ENCODE results near the gene UBASH3B.

The UBASH3B gene

GRCh38 chr11:122703541-122704272 is 48.2 kb downstream of the UBASH3B start:
- no peak for DNase-seq (ENCODE audit: extremely low spot score)
- ChIA-PET POLR2A (no interaction called here), CTCF (no interaction called here)
- TF ChIP-seq PKNOX1 (IDR thresholded peaks at IDR 0.05) (no peak), FOXK2 (IDR thresholded peaks at IDR 0.05) (no peak), LEF1 (IDR thresholded peaks at IDR 0.05; ENCODE audit: borderline replicate concordance) (no peak), FOXA1 (IDR thresholded peaks at IDR 0.05) (no peak), ELF4 (IDR thresholded peaks at IDR 0.05) (no peak), TARDBP (IDR thresholded peaks at IDR 0.05) (no peak), HDGF (IDR thresholded peaks at IDR 0.05; ENCODE audit: borderline replicate concordance) (no peak), SP1 (IDR thresholded peaks at IDR 0.05) (no peak)

GRCh38 chr11:122705396-122705795 is 49.9 kb downstream of the UBASH3B start:
- POLR2A ChIA-PET = interaction anchor here (1.0 kb wide), 1 partner anchor 49 kb away, joined by 3 read pairs; no protein-coding TSS in a partner anchor
- no peak for DNase-seq (ENCODE audit: extremely low spot score)
- TF ChIP-seq ELF4 (IDR thresholded peaks at IDR 0.05) (no peak), HDGF (IDR thresholded peaks at IDR 0.05; ENCODE audit: borderline replicate concordance) (no peak), L3MBTL2 (conservative IDR thresholded peaks at IDR 0.05) (no peak), CTBP1 (IDR thresholded peaks at IDR 0.05; ENCODE audit: borderline replicate concordance) (no peak), TARDBP (IDR thresholded peaks at IDR 0.05) (no peak), NFRKB (IDR thresholded peaks at IDR 0.05) (no peak), LEF1 (IDR thresholded peaks at IDR 0.05; ENCODE audit: borderline replicate concordance) (no peak), FOXA1 (IDR thresholded peaks at IDR 0.05) (no peak), SP1 (IDR thresholded peaks at IDR 0.05) (no peak), ZNF384 (IDR thresholded peaks at IDR 0.05) (no peak)
- CTCF ChIA-PET = no interaction called here

GRCh38 chr11:122706291-122707088 is 51.0 kb downstream of the UBASH3B start:
- ChIA-PET POLR2A (interaction anchor here (1.0 kb wide), 1 partner anchor 50 kb away, joined by 3 read pairs; no protein-coding TSS in a partner anchor), CTCF (no interaction called here)
- TF ChIP-seq FOXM1 (IDR thresholded peaks at IDR 0.05; ENCODE audit: borderline replicate concordance) (no peak), FOXA1 (IDR thresholded peaks at IDR 0.05) (no peak), PKNOX1 (IDR thresholded peaks at IDR 0.05) (no peak), ELF4 (IDR thresholded peaks at IDR 0.05) (no peak), TARDBP (IDR thresholded peaks at IDR 0.05) (no peak), ZNF384 (IDR thresholded peaks at IDR 0.05) (no peak), HDGF (IDR thresholded peaks at IDR 0.05; ENCODE audit: borderline replicate concordance) (no peak), NFRKB (IDR thresholded peaks at IDR 0.05) (no peak), BHLHE40 (IDR thresholded peaks at IDR 0.05; ENCODE audit: borderline replicate concordance) (no peak), CTBP1 (IDR thresholded peaks at IDR 0.05; ENCODE audit: borderline replicate concordance) (no peak), ARNT (IDR thresholded peaks at IDR 0.05) (no peak), SUZ12 (IDR thresholded peaks at IDR 0.05) (no peak)
- no peak for DNase-seq (ENCODE audit: extremely low spot score)

- ChIA-PET POLR2A (no interaction called here), CTCF (interaction anchor here (0.9 kb wide), 1 partner anchor 78 kb away, joined by 3 read pairs; no protein-coding TSS in a partner anchor)
- DNase-seq (ENCODE audit: extremely low spot score) = no peak
- TF ChIP-seq CTBP1 (IDR thresholded peaks at IDR 0.05; ENCODE audit: borderline replicate concordance) (no peak), LEF1 (IDR thresholded peaks at IDR 0.05; ENCODE audit: borderline replicate concordance) (no peak), TARDBP (IDR thresholded peaks at IDR 0.05) (no peak), NFRKB (IDR thresholded peaks at IDR 0.05) (no peak), ARNT (IDR thresholded peaks at IDR 0.05) (no peak), ELF4 (IDR thresholded peaks at IDR 0.05) (no peak), FOXK2 (IDR thresholded peaks at IDR 0.05) (no peak), ZNF384 (IDR thresholded peaks at IDR 0.05) (no peak), HDGF (IDR thresholded peaks at IDR 0.05; ENCODE audit: borderline replicate concordance) (no peak), L3MBTL2 (conservative IDR thresholded peaks at IDR 0.05) (no peak), BHLHE40 (IDR thresholded peaks at IDR 0.05; ENCODE audit: borderline replicate concordance) (no peak), FOXM1 (IDR thresholded peaks at IDR 0.05; ENCODE audit: borderline replicate concordance) (no peak), FOXA1 (IDR thresholded peaks at IDR 0.05) (no peak), SUZ12 (IDR thresholded peaks at IDR 0.05) (no peak), PKNOX1 (IDR thresholded peaks at IDR 0.05) (no peak), SP1 (IDR thresholded peaks at IDR 0.05) (no peak)
Measured at GRCh38 chr11:122707111-122707510, 51.6 kb downstream of the UBASH3B start.

- TF ChIP-seq ELF4 (IDR thresholded peaks at IDR 0.05) (no peak), BHLHE40 (IDR thresholded peaks at IDR 0.05; ENCODE audit: borderline replicate concordance) (no peak), FOXK2 (IDR thresholded peaks at IDR 0.05) (no peak), CTBP1 (IDR thresholded peaks at IDR 0.05; ENCODE audit: borderline replicate concordance) (no peak), PKNOX1 (IDR thresholded peaks at IDR 0.05) (no peak), FOXM1 (IDR thresholded peaks at IDR 0.05; ENCODE audit: borderline replicate concordance) (no peak), HDGF (IDR thresholded peaks at IDR 0.05; ENCODE audit: borderline replicate concordance) (no peak), L3MBTL2 (conservative IDR thresholded peaks at IDR 0.05) (no peak), FOXA1 (IDR thresholded peaks at IDR 0.05) (no peak), NFRKB (IDR thresholded peaks at IDR 0.05) (no peak), ZNF384 (IDR thresholded peaks at IDR 0.05) (no peak), ARNT (IDR thresholded peaks at IDR 0.05) (no peak), LEF1 (IDR thresholded peaks at IDR 0.05; ENCODE audit: borderline replicate concordance) (no peak), TARDBP (IDR thresholded peaks at IDR 0.05) (no peak), SUZ12 (IDR thresholded peaks at IDR 0.05) (no peak), SP1 (IDR thresholded peaks at IDR 0.05) (no peak)
- no peak for DNase-seq (ENCODE audit: extremely low spot score)
- ChIA-PET POLR2A (no interaction called here), CTCF (interaction anchor here (0.9 kb wide), 1 partner anchor 79 kb away, joined by 3 read pairs; no protein-coding TSS in a partner anchor)
Measured at GRCh38 chr11:122707901-122708300, 52.4 kb downstream of the UBASH3B start.

All from HEK293T (cell line).